ENCODE data around the gene PTRH2. TPM values are rescaled to one million over a fixed set of nuclear protein-coding genes. Genes with fewer than 3 reads are reported as not detected.

The PTRH2 gene
- total RNA-seq, 1 donor from 2014 or later: 43.0 TPM

DNA sequence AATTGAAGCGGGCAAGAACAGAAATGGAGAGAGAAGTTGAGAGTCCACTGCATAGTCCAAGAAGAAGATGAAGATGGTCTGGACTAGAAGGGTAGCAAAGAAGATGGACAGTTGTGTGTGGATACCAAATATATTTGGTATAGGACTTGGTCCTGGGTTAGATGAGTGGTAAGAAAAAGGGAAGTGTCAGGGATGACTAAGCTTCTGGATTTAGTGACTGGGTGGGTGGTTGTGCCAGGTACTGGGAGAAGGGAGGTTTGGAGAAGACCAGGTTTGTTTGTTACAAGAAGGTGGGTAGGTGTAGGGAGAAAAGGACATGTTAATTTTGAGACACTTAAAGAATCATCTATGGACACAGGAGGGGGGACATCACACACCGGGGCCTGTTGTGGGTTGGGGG is 5.6 kb upstream of the PTRH2 start:
- no peak overlapping the region for H3K4me3 ChIP-seq
- H3K9me3 ChIP-seq: no peaks in the 10 kb centered on the region
- no peaks in the 10 kb centered on the region for H3K36me3 ChIP-seq
- intact Hi-C loops (cut with DNase I): no loop called here
- peaks cover 10% of the 10 kb centered on the region for H3K4me1 ChIP-seq
- TF ChIP-seq POLR2AphosphoS5 (IDR thresholded peaks at IDR 0.05; ENCODE audit: insufficient read depth in 1 of 2, low read depth in 1 of 2) (no peak), POLR2A (IDR thresholded peaks at IDR 0.05) (no peak)
- TF ChIP-seq, protein P1, sequence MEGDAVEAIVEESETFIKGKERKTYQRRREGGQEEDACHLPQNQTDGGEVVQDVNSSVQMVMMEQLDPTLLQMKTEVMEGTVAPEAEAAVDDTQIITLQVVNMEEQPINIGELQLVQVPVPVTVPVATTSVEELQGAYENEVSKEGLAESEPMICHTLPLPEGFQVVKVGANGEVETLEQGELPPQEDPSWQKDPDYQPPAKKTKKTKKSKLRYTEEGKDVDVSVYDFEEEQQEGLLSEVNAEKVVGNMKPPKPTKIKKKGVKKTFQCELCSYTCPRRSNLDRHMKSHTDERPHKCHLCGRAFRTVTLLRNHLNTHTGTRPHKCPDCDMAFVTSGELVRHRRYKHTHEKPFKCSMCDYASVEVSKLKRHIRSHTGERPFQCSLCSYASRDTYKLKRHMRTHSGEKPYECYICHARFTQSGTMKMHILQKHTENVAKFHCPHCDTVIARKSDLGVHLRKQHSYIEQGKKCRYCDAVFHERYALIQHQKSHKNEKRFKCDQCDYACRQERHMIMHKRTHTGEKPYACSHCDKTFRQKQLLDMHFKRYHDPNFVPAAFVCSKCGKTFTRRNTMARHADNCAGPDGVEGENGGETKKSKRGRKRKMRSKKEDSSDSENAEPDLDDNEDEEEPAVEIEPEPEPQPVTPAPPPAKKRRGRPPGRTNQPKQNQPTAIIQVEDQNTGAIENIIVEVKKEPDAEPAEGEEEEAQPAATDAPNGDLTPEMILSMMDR (IDR thresholded peaks at IDR 0.05): no peak
- DNase-seq (ENCODE audit: extremely low spot score in 2 of 2): no peak
- H3K27ac ChIP-seq: no peak overlapping the region
- H3K27me3 ChIP-seq: no peaks in the 10 kb centered on the region

DNA sequence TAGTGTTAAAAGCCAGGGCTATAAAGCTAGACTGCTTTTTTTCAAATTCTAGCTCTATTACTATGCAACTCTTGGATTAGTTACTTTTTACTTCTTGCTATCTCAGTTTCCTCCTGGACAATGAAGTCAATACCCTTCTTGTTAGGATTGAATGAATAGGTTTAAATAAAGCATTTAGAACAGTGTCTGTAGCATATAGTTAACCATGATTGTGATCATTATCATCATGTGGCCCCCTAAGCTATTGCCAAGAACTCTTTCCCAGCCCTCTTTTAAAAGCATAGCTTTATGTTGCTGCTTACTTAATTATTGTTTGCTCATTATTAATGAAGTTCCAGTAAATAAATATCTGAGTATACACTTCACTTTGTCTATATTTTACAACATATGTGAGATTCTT is 4.7 kb upstream of the PTRH2 start:
- no peak for TF ChIP-seq POLR2AphosphoS5 (IDR thresholded peaks at IDR 0.05; ENCODE audit: insufficient read depth in 1 of 2, low read depth in 1 of 2)
- TF ChIP-seq, protein P1 (IDR thresholded peaks at IDR 0.05): no peak
- no peak for TF ChIP-seq POLR2A (IDR thresholded peaks at IDR 0.05)
- Histone ChIP-seq H3K27me3 (no peaks in the 10 kb centered on the region), H3K4me3 (no peak overlapping the region), H3K36me3 (no peaks in the 10 kb centered on the region), H3K4me1 (peaks cover 10% of the 10 kb centered on the region), H3K27ac (no peak overlapping the region), H3K9me3 (no peaks in the 10 kb centered on the region)
- intact Hi-C loops (cut with DNase I): no loop called here
- DNase-seq (ENCODE audit: extremely low spot score in 2 of 2): no peak

DNA sequence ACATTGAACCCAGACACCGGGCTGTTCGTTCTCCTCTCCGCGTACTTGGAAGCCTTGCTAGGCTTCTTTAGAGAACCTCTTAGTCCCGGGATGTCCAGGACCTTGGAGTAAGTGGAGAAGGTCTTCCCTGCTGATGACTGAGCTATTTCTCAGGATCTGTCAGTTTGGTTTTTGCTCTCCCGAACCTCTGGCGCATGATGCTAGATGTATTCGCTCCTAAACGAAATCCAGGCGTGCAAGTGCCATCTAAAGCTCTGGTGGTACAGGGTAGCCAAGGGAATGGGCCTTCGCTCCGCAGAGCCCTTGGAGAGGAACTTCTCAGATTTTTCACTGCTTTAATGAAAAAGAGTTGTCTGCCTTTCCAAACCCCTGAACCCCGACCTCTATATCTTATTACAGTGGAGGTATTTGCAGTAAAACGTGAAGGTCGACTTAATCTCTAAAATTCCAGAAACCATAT is 771 bp upstream of the PTRH2 start:
- TF ChIP-seq, protein P1 (IDR thresholded peaks at IDR 0.05): no peak
- no peaks in the 10 kb centered on the region for H3K27me3 ChIP-seq
- intact Hi-C loops (cut with DNase I): no loop called here
- DNase-seq (ENCODE audit: extremely low spot score in 2 of 2): no peak
- H3K4me1 ChIP-seq: peaks cover 33% of the 10 kb centered on the region
- peaks cover 0 to 3% of the 10 kb centered on the region in 2 donors for H3K36me3 ChIP-seq
- peak overlapping the region; percentile 91 for H3K27ac ChIP-seq
- no peaks in the 10 kb centered on the region for H3K9me3 ChIP-seq
- peak overlapping the region; percentile 66 to 90 for H3K4me3 ChIP-seq

DNA sequence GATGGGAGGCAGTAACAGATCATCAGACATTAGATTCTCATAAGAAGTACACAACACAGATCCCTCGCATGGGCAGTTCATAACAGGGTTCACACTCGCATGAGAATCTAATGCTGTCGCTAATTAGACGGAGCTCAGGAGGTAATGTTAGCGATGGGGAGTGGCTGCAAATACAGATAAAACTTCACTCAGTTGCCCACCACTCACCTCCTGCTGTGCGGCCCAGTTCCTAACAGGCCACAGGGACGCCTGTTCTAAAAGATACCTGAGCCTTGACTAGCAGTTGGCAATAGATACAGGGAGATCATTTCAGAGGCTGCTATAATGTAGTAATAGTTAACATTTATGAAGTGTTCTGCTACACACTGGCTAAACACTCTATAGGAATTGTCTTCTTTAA is 4.9 kb downstream of the PTRH2 start:
- DNase-seq (ENCODE audit: extremely low spot score in 2 of 2): no peak
- H3K27me3 ChIP-seq: no peaks in the 10 kb centered on the region
- peaks cover 0 to 22% of the 10 kb centered on the region in 2 donors for H3K36me3 ChIP-seq
- peaks cover 23% of the 10 kb centered on the region for H3K4me1 ChIP-seq
- no peak overlapping the region for H3K27ac ChIP-seq
- no peak for TF ChIP-seq POLR2AphosphoS5 (IDR thresholded peaks at IDR 0.05; ENCODE audit: insufficient read depth in 1 of 2, low read depth in 1 of 2)
- TF ChIP-seq, protein P1 (IDR thresholded peaks at IDR 0.05): no peak
- TF ChIP-seq POLR2A (IDR thresholded peaks at IDR 0.05): no peak
- intact Hi-C loops (cut with DNase I): no loop called here
- no peak overlapping the region for H3K4me3 ChIP-seq
- H3K9me3 ChIP-seq: no peaks in the 10 kb centered on the region

DNA sequence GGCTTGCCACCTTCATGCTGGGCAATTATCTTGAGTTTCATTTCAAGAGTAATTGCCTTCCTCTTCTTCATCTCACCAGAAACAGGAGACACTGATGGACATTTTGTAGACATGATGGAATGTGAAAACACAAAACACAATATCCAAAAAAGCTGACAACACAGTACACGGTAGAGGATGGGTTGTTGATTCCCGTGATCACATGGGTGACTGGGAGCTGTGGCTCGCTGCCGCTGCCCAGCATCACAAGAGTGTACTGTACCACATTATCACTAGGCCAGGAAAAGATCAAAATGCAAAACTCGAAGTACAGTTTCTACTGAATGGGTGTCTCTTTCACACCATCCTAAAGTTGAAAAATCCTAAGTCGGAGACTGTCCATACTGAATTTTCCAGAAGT is 7.4 kb downstream of the PTRH2 start:
- TF ChIP-seq POLR2A (IDR thresholded peaks at IDR 0.05) (no peak), POLR2AphosphoS5 (IDR thresholded peaks at IDR 0.05; ENCODE audit: insufficient read depth in 1 of 2, low read depth in 1 of 2) (no peak)
- TF ChIP-seq, protein P1 (IDR thresholded peaks at IDR 0.05): no peak
- peaks cover 5% of the 10 kb centered on the region for H3K4me1 ChIP-seq
- H3K36me3 ChIP-seq: peaks cover 0 to 35% of the 10 kb centered on the region in 2 donors
- no peak for DNase-seq (ENCODE audit: extremely low spot score in 2 of 2)
- no peak overlapping the region for H3K27ac ChIP-seq
- no peaks in the 10 kb centered on the region for H3K9me3 ChIP-seq
- H3K4me3 ChIP-seq: no peak overlapping the region
- intact Hi-C loops (cut with DNase I): no loop called here
- no peaks in the 10 kb centered on the region for H3K27me3 ChIP-seq
